GM23338 (cell line): ENCODE data around the gene TRIM23. TPM values are rescaled to one million over a fixed set of nuclear protein-coding genes. Genes with fewer than 3 reads are reported as not detected.

Experiments
- ATAC-seq: fragments of 200-7000 bp; cut with Tn5 transposase; 3 replicates; pipeline ENCODE4 v1.9.1; 2020
- DNase-seq: peaks from one replicate; pipeline ENCODE4 v3.0.0-alpha.2; 2015; ENCODE audit warnings: low spot score
- H2AFZ ChIP-seq: fragments of 200-600 bp; sonication (generic); 2 replicates; pipeline ENCODE4 v1.8.0; 2016; ENCODE audit warnings: antibody characterized with exemption, mild to moderate bottlenecking, moderate library complexity
- H3F3A ChIP-seq: fragments of 200-600 bp; sonication (generic); replicated peaks from 2 replicates; pipeline ENCODE4 v1.8.0; 2017; ENCODE audit warnings: antibody characterized with exemption, mixed run types, low read depth
- H3K27ac ChIP-seq: fragments of 200-600 bp; sonication (generic); 2 replicates; pipeline ENCODE4 v1.6.1; 2016; ENCODE audit warnings: low read depth
- H3K27me3 ChIP-seq: fragments of 200-600 bp; sonication (generic); 2 replicates; pipeline ENCODE4 v1.8.0; 2016; ENCODE audit warnings: mild to moderate bottlenecking, mixed run types, moderate library complexity; ENCODE audit not compliant: insufficient read depth
- H3K36me3 ChIP-seq: fragments of 200-600 bp; sonication (generic); 2 replicates; pipeline ENCODE4 v1.8.0; 2016; ENCODE audit warnings: mild to moderate bottlenecking; ENCODE audit not compliant: insufficient read depth
- H3K4me1 ChIP-seq: fragments of 200-600 bp; sonication (generic); 2 replicates; pipeline ENCODE4 v1.8.0; 2016; ENCODE audit warnings: mild to moderate bottlenecking, moderate library complexity; ENCODE audit not compliant: insufficient read depth
- H3K4me2 ChIP-seq: fragments of 200-600 bp; sonication (generic); 2 replicates; pipeline ENCODE4 v1.7.1; 2017; ENCODE audit warnings: mixed run types
- H3K4me3 ChIP-seq: fragments of 200-600 bp; sonication (generic); 2 replicates; pipeline ENCODE4 v1.6.1; 2016; ENCODE audit warnings: mixed run types
- H3K79me2 ChIP-seq: fragments of 200-600 bp; sonication (generic); replicated peaks from 2 replicates; pipeline ENCODE4 v1.8.0; 2017; ENCODE audit warnings: mild to moderate bottlenecking; ENCODE audit not compliant: insufficient read depth
- H3K9me2 ChIP-seq: fragments of 200-600 bp; sonication (generic); 2 replicates; pipeline ENCODE4 v1.8.0; 2017; ENCODE audit not compliant: insufficient read depth
- H4K20me1 ChIP-seq: fragments of 200-600 bp; sonication (generic); replicated peaks from 2 replicates; pipeline ENCODE4 v1.8.0; 2017; ENCODE audit warnings: mild to moderate bottlenecking; ENCODE audit not compliant: insufficient read depth
- H3K27ac Mint-ChIP-seq: 2 replicates; pipeline ENCODE4 v1.8.0; 2020; ENCODE audit warnings: inconsistent platforms, mild to moderate bottlenecking, moderate library complexity, mixed read lengths
- H3K27me3 Mint-ChIP-seq: 3 replicates; pipeline ENCODE4 v1.8.0; 2022; ENCODE audit warnings: low read depth, mild to moderate bottlenecking, moderate library complexity, mixed read lengths, inconsistent platforms; ENCODE audit not compliant: insufficient read depth, poor library complexity
- H3K36me3 Mint-ChIP-seq: 3 replicates; pipeline ENCODE4 v1.8.0; 2021; ENCODE audit warnings: low read depth, mild to moderate bottlenecking, inconsistent platforms, moderate library complexity, mixed read lengths
- H3K4me1 Mint-ChIP-seq: 3 replicates; pipeline ENCODE4 v1.8.0; 2020; ENCODE audit warnings: mild to moderate bottlenecking, inconsistent platforms, mixed read lengths
- H3K4me3 Mint-ChIP-seq: 3 replicates; pipeline ENCODE4 v1.8.0; 2021; ENCODE audit warnings: moderate library complexity, mild to moderate bottlenecking, inconsistent platforms, mixed read lengths
- H3K9me3 Mint-ChIP-seq: 3 replicates; pipeline ENCODE4 v1.8.0; 2020; ENCODE audit warnings: moderate library complexity, mild to moderate bottlenecking, inconsistent platforms, mixed read lengths
- CREB1 ChIP-seq: fragments of 250-450 bp; sonication (Bioruptor Pico); IDR thresholded peaks from 2 replicates; pipeline ENCODE4 v1.5.0; 2020; ENCODE audit warnings: low read depth, mild to moderate bottlenecking, moderate library complexity
- CTCF ChIP-seq, 2 experiments: fragments of 200-600 bp in 1 of 2; sonication (generic) in 1 of 2; conservative IDR thresholded peaks; 2 replicates each; pipeline versions ENCODE4 v1.5.1 to v1.6.1; 2016 to 2017; ENCODE audit warnings: antibody characterized with exemption in 2 of 2, low read depth in 2 of 2, mild to moderate bottlenecking in 2 of 2, moderate library complexity in 1 of 2
- ETS1 ChIP-seq: IDR thresholded peaks from 2 replicates; pipeline ENCODE4 v1.6.1; 2016; ENCODE audit warnings: antibody characterized with exemption
- EZH2 ChIP-seq: fragments of 200-600 bp; sonication (generic); IDR thresholded peaks from one replicate; pipeline ENCODE4 v1.8.0; 2017; ENCODE audit warnings: antibody characterized with exemption, mild to moderate bottlenecking, low read depth; ENCODE audit not compliant: unreplicated experiment
- EZH2phosphoT487 ChIP-seq: fragments of 200-600 bp; sonication (generic); IDR thresholded peaks from one replicate; pipeline ENCODE4 v1.8.1; 2018; ENCODE audit warnings: antibody characterized with exemption; ENCODE audit not compliant: unreplicated experiment
- JUNB ChIP-seq: IDR thresholded peaks from one replicate; pipeline ENCODE4 v1.6.1; 2016; ENCODE audit warnings: antibody characterized with exemption; ENCODE audit not compliant: unreplicated experiment
- NANOG ChIP-seq: IDR thresholded peaks from 2 replicates; pipeline ENCODE4 v1.6.1; 2016; ENCODE audit warnings: antibody characterized with exemption, borderline replicate concordance
- POLR2AphosphoS5 ChIP-seq: IDR thresholded peaks from 2 replicates; pipeline ENCODE4 v1.6.1; 2016; ENCODE audit warnings: antibody characterized with exemption, low read depth
- REST ChIP-seq: IDR thresholded peaks from one replicate; pipeline ENCODE4 v1.6.1; 2018; ENCODE audit warnings: antibody characterized with exemption; ENCODE audit not compliant: unreplicated experiment
- STAT1 ChIP-seq: IDR thresholded peaks from one replicate; pipeline ENCODE4 v1.6.1; 2016; ENCODE audit warnings: antibody characterized with exemption; ENCODE audit not compliant: unreplicated experiment
- ZNF114 ChIP-seq: fragments of 250-450 bp; sonication (Bioruptor Pico); IDR thresholded peaks from 2 replicates; pipeline ENCODE4 v1.5.0; 2020; ENCODE audit warnings: mild to moderate bottlenecking, moderate library complexity
- ZNF331 ChIP-seq: fragments of 250-450 bp; sonication (Bioruptor Pico); IDR thresholded peaks from 2 replicates; pipeline ENCODE4 v1.5.0; 2020; ENCODE audit warnings: low read depth, mild to moderate bottlenecking, moderate library complexity
- ZNF462 ChIP-seq: fragments of 250-450 bp; sonication (Bioruptor Pico); IDR thresholded peaks from 2 replicates; pipeline ENCODE4 v1.5.0; 2020; ENCODE audit warnings: mild to moderate bottlenecking, moderate library complexity
- polyA plus RNA-seq: library from polyadenylated mRNA; unstranded; fragments of >200 nt; fragmentation: Nextera tagmentation; extraction: Ambion mirVana; gene quantifications from 2 replicates; pipeline ENCODE4 v1.2.1, GENCODE V29; 2016
- total RNA-seq: library from RNA; depleted of rRNA; stranded (reverse); fragments of >200 nt; shearing (Covaris generic); gene quantifications from 2 replicates; pipeline ENCODE4 v1.2.3, GENCODE V29; 2014

Gene TRIM23
- total and polyA plus RNA-seq, 2 experiments from 2014 or later = 5.4 to 10.4 TPM

- Histone ChIP-seq H3K36me3 (peaks cover 11% of the 10 kb centered on the region; the same call in 1 of the 2 replicates), H4K20me1 (peaks cover 4% of the 10 kb centered on the region; the same call in 1 of the 2 replicates), H3K9me2 (no peaks in the 10 kb centered on the region), H2AFZ (no peak overlapping the region), H3K27ac (no peak overlapping the region), H3K79me2 (peaks cover 17% of the 10 kb centered on the region), H3K4me1 (no peaks in the 10 kb centered on the region), H3K4me2 (no peak overlapping the region), H3F3A (no peaks in the 10 kb centered on the region), H3K4me3 (no peak overlapping the region), H3K27me3 (no peaks in the 10 kb centered on the region)
- H3K27ac Mint-ChIP-seq = no peak overlapping the region
- H3K4me3 Mint-ChIP-seq = no peak overlapping the region
- ATAC-seq (no peak), DNase-seq (no peak)
- TF ChIP-seq CTCF (conservative IDR thresholded peaks at IDR 0.05; ENCODE audit: low read depth in 2 of 2) = no peak
- TF ChIP-seq ETS1 = no peak
- TF ChIP-seq JUNB = no peak
- no peak for TF ChIP-seq REST
- no peak for TF ChIP-seq NANOG
- no peak for TF ChIP-seq STAT1
- no peak for TF ChIP-seq EZH2
- TF ChIP-seq CREB1 (CRISPR knock-in tag) = no peak
- TF ChIP-seq ZNF462 (CRISPR knock-in tag) = no peak
- no peak for TF ChIP-seq EZH2phosphoT487
- no peak for TF ChIP-seq POLR2AphosphoS5
- no peak for TF ChIP-seq ZNF331 (CRISPR knock-in tag)
- no peak for TF ChIP-seq ZNF114
- no peaks in the 10 kb centered on the region for H3K27me3 Mint-ChIP-seq
- peaks cover 31% of the 10 kb centered on the region; the same call in 2 of the 3 replicates for H3K36me3 Mint-ChIP-seq
- no peaks in the 10 kb centered on the region for H3K4me1 Mint-ChIP-seq
- no peaks in the 10 kb centered on the region for H3K9me3 Mint-ChIP-seq
Observed at GRCh38 chr5:65556181-65556580, 68.0 kb downstream of the TRIM23 start.
